Fibroblast of mammary gland (primary cell): ENCODE measurements around the gene CSF1R.

Experiments used
- DNase-seq: peaks from one replicate; pipeline ENCODE4 v3.0.0-alpha.2; 2010; ENCODE audit warnings: low read depth
- H3K4me3 ChIP-seq: 2 replicates; pipeline ENCODE4 v1.5.1; 2011; ENCODE audit warnings: low read depth, mild to moderate bottlenecking, low read length, moderate library complexity; ENCODE audit not compliant: control insufficient read depth
- CTCF ChIP-seq: conservative IDR thresholded peaks from 2 replicates; pipeline ENCODE4 v1.5.1; 2011; ENCODE audit warnings: low read depth, low read length, inconsistent platforms; ENCODE audit not compliant: control insufficient read depth, insufficient read depth

CSF1R gene

GRCh38 chr5:150082374-150082773, 4.0 kb downstream of the CSF1R start:
- H3K4me3 ChIP-seq, result no peak overlapping the region
- DNase-seq, result no peak
- TF ChIP-seq CTCF, result no peak

GRCh38 chr5:150081541-150082283, 4.6 kb downstream of the CSF1R start:
- no peak for DNase-seq
- no peak for TF ChIP-seq CTCF
- H3K4me3 ChIP-seq, result no peak overlapping the region

- H3K4me3 ChIP-seq, result no peak overlapping the region
- TF ChIP-seq CTCF, result no peak
Observed at GRCh38 chr5:150080696-150081435, 5.5 kb downstream of the CSF1R start.

GRCh38 chr5:150079909-150080461, 6.4 kb downstream of the CSF1R start:
- H3K4me3 ChIP-seq, result no peak overlapping the region
- TF ChIP-seq CTCF, result no peak
- no peak for DNase-seq

More at GRCh38 chr5:150080696-150081435, 5.5 kb downstream of the CSF1R start:
- DNase-seq, result no peak

GRCh38 chr5:150078802-150079689, 7.3 kb downstream of the CSF1R start:
- H3K4me3 ChIP-seq, result no peak overlapping the region
- TF ChIP-seq CTCF, result no peak
- DNase-seq, result no peak
